Esophagus (tissue), 2 donors: ENCODE results near the gene HOXB9. TPM values are rescaled to one million over a fixed set of nuclear protein-coding genes. Genes with fewer than 3 reads are reported as not detected.

Source experiments
- polyA plus RNA-seq, 2 donors: library from polyadenylated mRNA; stranded (reverse); fragments of 200-250 nt; gene quantifications; one replicate each; pipeline ENCODE4 v1.2.3, GENCODE V29; 2013
- donor health status: healthy with polysubstance abuse.
- donor health status: Bipolar disorder and iron deficiency.

Gene HOXB9
- polyA plus RNA-seq, 2 donors = 0.02 TPM; not detected in 1

Other genes with a start within 250 kb of the HOXB9 start
- 1 to 10 TPM; 1.1 to 2.6 TPM for gene SKAP1, start 196.1 kb downstream of the HOXB9 start, polyA plus RNA-seq
- 1 to 10 TPM in 1 of 2 donors, under 1 TPM in 1; 0.29 to 1.0 TPM for gene HOXB1, start 95.3 kb downstream of the HOXB9 start, polyA plus RNA-seq
- 10 to 100 TPM; 11.3 to 18.9 TPM for gene HOXB2, start 81.2 kb downstream of the HOXB9 start, polyA plus RNA-seq
- 1 to 10 TPM; 1.8 to 4.2 TPM for gene HOXB4, start 48.0 kb downstream of the HOXB9 start, polyA plus RNA-seq
- 10 to 100 TPM in 1 of 2 donors, 1 to 10 TPM in 1; 6.3 to 12.7 TPM for gene HOXB3, start 36.1 kb downstream of the HOXB9 start, polyA plus RNA-seq
- gene HOXB5, start 32.6 kb downstream of the HOXB9 start, polyA plus RNA-seq = under 1 TPM; 0.09 to 0.10 TPM
- under 1 TPM; 0.29 to 0.31 TPM for gene HOXB6, start 21.4 kb downstream of the HOXB9 start, polyA plus RNA-seq
- gene HOXB7, start 15.3 kb downstream of the HOXB9 start, polyA plus RNA-seq = under 1 TPM; 0.27 to 0.39 TPM
- gene HOXB8, start 11.1 kb downstream of the HOXB9 start, polyA plus RNA-seq = not detected
- under 1 TPM in 1 of 2 donors, not detected in 1; 0.63 TPM for gene PRAC1, start 96.2 kb upstream of the HOXB9 start, polyA plus RNA-seq
- gene PRAC2, start 96.8 kb upstream of the HOXB9 start, polyA plus RNA-seq = under 1 TPM in 1 of 2 donors, not detected in 1; 0.41 TPM
- gene HOXB13, start 102.4 kb upstream of the HOXB9 start, polyA plus RNA-seq = under 1 TPM; 0.01 to 0.04 TPM
- gene TTLL6, start 190.9 kb upstream of the HOXB9 start, polyA plus RNA-seq = under 1 TPM; 0.02 to 0.05 TPM
- 10 to 100 TPM; 38.8 to 57.5 TPM for gene CALCOCO2, start 204.7 kb upstream of the HOXB9 start, polyA plus RNA-seq